ENCODE measurements around the gene MLANA.
"Not testable (repeated sequence)": the region's sequence is repeated elsewhere in the genome, so short reads cannot be mapped to it uniquely, and the experiment has no call there.

The MLANA gene

DNA sequence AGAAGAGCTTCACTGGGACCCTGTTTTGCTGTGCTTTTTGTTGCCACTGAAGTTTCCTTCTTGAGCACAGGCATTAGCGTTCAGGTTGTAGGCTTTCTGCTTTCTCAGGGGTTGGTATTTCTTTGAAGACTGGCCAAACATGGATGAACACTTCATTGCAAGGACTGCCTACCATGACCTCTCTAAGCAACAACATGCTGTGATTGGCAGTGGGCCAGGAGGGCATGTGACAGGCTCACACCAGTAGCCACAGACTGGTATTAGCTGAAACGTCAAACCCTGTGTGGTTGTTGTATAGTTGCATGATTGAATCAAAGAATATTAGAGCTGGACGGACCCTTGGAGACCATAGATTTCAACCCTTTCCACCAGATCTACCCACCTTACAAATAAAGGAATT, 20.0 kb upstream of the MLANA start:
- DNase-seq: no peak

GRCh38 chr9:5871785-5872184, 18.9 kb upstream of the MLANA start:
- DNase-seq: no peak

GRCh38 chr9:5872511-5872910, 18.2 kb upstream of the MLANA start:
- DNase-seq: no peak

- no peak for DNase-seq
Measured at GRCh38 chr9:5873439-5873838, 17.2 kb upstream of the MLANA start.

DNA sequence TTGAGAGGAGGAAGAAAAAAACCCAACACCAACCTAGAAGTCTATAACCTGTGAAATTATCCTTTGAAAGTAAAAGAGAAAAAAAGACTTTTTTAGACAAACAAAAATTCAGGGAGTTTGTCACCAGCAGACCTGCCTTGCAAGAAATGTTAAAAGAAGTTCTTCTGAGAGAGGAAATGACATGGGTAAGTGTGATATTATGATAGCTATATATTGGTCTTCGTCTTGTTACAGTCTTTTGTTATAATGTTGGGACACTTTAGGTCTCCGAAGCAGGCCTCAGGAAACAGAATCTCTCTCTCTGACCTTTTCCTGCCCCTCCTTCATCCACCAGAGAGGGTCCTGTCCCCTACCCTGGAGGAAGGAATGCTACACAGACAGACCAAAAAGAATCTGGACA, 16.6 kb upstream of the MLANA start:
- no peak for DNase-seq

DNA sequence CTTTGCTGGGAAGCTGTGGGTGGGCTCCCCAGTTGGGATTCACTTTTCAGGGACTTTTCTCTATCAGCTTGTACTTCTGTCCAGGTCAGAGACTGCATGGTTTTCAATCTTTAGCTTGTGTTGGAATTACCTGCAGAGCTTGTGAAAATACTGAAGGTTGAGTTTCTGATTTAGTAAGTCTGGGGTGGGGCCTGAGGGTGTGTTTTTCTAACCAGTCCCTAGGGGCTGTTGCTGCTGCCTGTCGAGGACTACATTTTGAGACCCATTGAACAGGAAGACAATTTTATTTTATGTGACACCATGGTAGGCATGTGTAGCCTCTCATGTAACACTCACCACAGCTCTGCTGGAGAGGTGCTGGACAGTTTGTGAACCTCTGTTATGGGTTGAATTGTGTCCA, 14.7 kb upstream of the MLANA start:
- no peak for DNase-seq

DNA sequence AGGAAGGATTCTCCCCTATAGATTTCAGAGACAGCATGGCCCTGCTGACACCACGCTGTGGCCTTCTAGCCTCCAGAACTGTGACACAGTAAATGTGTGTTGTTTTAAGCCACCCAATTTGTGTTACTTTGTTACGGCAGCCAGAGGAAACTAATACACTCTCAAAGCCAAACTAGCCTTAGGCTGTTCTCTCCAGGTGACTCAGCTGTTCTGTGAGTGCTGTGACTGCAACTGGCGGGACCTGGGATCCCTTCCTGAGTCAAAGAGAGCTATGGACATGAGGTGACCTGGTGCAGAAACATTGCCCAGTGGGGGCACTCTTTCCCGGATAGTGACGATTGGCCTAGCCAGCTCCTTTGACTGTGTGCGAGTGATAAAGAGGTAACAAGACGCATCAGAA, 14.0 kb upstream of the MLANA start:
- no peak for DNase-seq

DNA sequence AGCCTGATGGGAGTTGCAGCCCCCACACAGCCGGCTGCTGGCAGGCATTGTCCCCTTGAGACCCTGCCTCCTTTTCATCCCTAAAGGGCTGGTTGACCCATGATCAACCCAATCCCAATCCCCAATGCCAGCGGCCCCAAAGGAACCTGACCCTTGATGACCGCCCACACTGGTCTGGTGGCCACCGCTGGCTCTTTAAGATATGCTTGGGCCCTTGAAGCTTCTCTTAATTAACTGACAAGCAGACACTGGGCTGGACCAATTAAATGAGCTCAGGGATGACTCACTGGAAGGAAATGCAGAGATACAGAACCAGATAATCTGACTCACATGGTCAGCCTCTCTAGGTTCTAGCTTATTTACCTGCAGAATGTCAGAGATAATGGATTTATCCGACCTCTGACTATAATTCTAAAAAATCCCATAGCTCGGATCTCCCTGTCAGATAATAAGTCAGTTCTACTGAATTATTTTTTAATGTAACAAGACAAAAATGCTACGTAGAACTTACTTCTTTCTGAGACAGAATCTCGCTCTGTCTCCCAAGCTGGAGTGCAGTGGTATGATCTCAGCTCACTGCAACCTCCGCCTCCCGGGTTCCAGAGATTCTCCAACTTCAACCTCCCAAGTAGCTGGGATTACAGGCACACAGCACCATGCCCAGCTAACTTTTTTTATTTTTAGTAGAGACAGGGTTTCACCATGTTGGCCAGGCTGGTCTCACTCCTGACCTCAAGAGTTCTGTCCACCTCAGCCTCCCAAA, 11.1 kb upstream of the MLANA start:
- no peak for DNase-seq

- DNase-seq: not testable (repeated sequence)
Measured at GRCh38 chr9:5882244-5883012, 8.3 kb upstream of the MLANA start.

DNA sequence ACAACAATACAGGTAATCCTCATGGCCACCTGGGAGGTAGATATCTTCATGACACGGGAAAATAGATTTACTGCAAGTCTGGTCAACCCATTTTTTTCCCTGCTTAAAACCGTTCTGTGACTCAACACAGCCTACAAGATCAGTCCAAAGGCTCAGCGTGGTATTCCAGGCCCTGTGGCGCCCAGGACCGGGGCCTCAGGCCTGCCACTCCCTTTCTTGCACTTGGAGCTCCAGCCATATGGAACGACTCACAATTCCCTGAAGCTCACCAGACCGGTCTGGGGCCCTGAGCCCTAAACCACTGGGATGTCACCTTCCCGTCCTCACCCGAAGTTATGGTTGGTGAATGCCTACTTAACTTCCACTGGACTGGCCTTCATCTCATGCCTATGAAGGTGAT, 6.5 kb upstream of the MLANA start:
- DNase-seq: no peak

GRCh38 chr9:5886114-5886939, 4.4 kb upstream of the MLANA start:
- peak; percentile 82 for DNase-seq

DNA sequence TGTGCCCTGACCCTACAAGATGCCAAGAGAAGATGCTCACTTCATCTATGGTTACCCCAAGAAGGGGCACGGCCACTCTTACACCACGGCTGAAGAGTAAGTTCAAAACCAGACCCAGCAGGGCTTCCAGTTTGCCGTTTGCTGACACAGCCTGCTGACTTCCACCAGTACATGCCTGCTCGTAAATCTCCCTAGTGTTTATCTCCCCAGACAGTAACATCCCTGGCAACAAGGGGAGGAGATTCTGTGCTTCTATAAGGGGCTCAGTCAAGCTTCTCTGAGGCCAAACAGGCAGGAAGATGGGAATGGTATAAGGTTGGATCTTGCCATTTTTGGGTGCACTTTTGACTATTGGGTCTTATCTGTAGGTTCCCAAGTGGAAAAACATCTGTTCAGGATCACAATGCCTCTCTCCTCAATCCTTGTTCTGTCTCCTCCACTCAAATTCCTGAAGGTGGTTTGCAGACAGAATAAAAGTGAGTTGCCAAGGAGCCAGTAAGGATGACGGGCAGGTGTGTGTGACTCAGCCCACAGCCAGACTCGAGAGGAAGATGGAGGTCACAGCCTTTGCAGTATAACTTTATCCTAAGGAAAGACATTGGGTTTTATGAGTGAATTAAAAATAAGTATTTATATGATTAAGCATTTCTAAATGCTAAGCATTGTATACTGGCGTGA, 1.9 kb downstream of the MLANA start:
- DNase-seq: no peak

DNA sequence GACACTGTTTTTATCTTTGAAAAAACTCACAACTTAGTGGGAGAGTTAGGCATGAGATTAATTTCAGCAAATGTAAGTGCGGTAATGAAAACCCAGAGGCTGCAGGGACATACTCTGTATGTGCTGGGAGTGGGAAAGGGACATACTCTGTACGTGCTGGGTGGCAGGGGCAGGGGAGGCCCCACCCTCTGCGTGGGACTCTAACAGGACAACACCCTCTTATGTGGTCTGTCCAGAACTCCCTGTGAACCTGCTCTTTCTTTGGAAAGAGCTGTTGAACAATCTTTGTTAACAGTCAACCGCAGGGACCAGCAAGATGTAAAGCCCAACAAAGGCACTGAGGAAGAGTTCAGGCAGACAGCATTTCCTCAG, 2.4 kb downstream of the MLANA start:
- DNase-seq: no peak

DNA sequence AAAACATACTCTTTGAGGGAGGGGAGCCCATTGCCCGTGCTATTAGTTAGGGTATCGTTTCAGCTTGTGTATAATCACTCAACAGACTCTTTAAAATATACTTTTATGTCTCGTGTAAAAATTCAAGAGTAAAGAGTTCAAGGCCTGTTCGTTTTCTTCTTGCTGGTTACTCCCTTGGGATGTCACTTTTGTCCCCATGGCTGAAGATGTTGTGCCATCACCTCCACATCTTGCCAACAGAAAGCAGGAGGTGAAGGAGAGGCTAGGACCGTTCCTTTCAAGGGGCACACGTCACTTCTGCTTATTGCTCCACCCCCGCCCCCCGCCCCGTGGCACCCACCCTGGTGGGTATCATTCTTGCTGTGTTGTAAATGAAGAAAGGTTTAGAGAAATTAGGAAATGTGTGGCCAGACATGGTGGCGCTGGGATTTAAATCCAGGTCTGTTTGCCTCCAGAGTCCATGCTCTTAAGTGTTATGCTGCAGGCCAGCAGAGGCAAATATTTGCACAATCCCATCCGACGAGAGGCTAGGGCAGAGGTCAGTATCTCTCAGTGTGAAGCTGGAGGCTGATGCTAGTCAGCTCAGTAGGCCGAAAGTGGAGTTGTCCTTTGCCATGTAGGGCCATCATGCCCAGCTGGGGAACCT, 3.0 kb downstream of the MLANA start:
- no peak for DNase-seq

GRCh38 chr9:5894237-5894959, 3.7 kb downstream of the MLANA start:
- no peak for DNase-seq

DNA sequence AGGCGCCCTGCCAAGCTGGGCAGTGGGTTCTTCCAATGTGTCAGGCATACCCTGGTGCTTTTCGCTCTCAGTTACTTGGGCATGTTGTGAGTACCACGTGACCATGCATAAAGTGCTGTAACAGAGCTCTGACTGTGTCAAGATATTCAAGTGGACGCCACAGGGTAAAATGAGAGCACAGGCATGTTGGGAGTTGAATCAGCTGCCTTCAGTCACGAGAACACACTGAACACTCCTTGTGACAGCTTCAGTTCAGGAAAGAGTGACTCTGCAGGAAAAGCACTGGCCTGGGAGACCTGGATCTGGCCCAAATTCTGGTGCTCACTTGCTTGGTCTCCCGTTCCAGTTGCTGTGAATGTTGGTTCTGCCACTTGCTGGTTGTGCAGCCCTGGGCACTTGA, 5.1 kb downstream of the MLANA start:
- no peak for DNase-seq

DNA sequence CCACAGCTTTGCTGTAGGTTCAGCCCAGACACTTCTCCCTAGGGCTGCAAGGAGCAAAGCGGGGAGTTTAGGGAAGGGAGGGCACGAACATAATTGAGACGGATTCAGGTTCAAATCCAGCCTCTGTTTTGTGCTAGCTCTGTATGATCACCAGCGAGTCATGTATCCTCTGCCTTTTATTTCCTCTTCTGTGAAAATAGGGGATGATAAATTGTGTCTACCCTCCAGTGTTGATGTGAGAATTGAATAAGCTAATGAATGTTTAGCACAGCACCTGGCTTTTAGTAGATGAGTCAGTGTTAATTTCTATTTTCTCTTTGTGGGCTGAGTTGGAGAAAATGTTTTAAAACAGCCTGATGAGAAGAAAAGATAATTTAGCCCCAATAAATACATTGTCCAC, 6.2 kb downstream of the MLANA start:
- DNase-seq: no peak

DNA sequence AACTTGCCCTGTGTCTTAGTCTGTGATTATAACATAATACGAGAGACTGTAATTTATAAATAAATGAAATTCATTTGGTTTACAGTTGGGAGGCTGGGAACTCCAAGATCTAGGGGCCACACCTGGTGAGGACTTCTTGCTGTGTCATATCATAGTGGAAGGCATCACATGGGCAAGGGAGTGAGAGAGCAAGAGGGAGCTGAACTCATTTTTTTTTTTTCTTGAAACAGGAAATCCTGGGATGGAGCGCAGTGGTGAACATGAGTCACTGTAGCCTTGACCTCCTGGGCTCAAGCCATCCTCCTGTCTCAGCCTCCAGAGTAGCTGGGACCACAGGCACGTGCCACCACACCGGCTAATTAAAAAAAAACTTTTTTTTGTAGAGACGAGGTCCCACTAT, 7.2 kb downstream of the MLANA start:
- DNase-seq: no peak

DNA sequence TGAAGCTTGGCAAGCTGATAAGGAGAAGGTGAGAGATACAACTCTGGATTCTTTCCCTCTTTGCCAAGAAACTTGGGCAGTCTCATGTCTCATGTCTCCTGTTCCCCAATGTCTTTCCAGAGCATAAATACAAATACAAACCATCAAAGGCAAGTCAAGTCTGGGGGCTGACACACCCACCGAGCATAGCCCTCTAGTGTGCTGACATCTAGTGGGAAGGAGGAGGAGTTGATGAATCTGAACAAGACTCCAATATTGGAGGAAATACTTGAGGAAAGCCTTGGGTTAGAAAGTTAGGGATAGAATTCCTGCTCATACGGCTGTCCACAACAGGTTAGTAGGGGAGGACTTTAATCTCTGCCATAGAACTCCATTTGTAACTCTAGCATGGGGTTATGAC, 8.6 kb downstream of the MLANA start:
- no peak for DNase-seq

DNA sequence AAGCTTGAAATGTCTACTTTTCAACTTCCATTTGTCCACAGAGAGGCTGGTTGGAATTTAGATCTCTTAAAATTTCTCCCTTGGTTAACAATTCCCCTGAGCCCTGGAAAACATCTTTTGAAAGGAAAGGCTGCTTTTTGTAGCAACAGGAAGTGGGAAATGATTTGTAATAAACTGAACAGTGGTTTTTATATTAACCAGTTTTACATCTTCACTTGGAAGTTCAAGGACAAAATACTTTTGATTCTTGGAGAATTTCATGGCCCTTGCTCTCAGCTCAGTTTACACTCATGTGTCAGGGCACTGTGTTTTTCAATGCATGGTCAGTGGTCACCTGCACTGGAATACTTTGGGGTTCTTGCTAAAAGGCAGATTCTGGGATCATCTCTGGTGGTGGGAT, 9.9 kb downstream of the MLANA start:
- no peak for DNase-seq

DNA sequence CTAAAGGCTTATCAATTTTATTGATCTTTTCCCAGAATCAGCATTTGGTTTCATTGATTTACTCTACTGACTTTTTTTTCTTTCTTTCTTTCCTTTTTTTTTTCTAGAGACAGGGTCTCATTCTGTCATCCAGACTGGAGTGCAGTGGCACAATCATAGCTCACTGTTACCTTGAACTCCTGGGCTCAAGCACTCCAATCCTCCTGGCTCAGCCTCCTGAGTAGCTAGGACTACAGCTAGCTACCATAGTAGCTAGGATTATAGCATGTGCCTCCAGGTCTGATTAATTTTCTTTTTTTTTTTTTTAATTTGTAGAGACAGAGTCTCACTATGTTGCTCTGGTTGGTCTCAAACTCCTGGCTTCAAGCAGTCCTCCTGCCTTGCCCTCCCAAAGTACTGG, 11.7 kb downstream of the MLANA start:
- DNase-seq: no peak

DNA sequence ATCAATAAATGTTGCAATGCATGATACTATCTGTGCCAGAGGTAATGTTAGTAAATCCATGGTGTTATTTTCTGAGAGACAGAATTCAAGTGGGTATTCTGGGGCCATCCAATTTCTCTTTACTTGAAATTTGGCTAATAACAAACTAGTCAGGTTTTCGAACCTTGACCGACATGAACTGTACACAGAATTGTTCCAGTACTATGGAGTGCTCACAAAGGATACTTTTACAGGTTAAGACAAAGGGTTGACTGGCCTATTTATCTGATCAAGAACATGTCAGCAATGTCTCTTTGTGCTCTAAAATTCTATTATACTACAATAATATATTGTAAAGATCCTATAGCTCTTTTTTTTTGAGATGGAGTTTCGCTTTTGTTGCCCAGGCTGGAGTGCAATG, 18.2 kb downstream of the MLANA start:
- no peak for DNase-seq

Measured in stimulated activated CD4-positive, alpha-beta T cell treated with anti-CD3 and anti-CD28 coated beads, Interleukin-12 subunit alpha, Interleukin-12 subunit beta, amount 100 ng/mL, for 4 hours (primary cell).